NCI-H446 treated with DMSO at 0.1 percent for 48 hours (cell line): ENCODE data around the gene FAR1.

ENCODE experiments used
- DNase-seq: peaks from one replicate; lab custom pipeline; 2025; lab: John Stamatoyannopoulos, UW

FAR1 gene

DNA sequence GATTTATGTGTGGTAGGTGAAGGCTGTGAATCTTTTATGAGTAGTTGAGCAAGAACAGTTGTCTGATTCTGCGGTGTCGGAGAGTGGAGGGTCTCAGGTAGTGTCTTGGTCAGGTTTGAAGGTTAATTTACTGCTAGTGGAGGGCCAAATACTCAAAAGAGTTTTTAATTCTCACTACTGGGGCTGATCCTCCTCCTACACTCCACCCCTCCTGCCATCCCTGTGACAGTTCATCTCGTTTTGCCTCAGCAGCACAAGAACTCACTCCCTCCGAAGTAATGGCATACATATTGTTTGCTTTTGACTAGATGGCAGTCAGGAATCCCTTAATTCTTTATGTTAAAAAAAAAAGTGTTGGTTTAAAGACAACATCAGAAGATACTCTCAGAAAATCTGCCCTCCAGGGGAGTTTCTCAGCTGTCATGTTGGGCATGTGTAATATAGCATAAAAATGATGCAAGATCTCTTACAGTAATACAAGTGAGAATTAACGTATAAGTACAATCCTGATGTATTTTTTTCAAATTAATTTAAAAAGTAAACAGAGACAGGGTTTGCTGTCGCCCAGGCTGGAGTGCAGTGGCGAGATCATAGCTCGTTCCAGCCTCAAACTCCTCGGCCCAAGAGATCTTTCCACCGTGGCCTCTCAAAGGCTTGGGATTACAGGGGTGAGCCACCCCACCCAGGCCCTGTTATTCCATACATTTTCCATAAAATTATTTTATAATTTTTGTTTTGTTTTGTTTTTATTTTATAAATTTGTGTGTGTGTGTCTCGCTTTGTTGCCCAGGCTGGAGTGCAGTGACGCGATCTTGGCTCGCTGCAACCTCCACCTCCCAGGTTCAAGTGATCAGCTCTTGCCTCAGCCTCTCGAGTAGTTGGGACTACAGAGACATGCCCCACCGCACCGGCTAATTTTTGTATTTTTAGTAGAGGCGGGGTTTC lies 1.3 kb downstream of the FAR1 start:
- DNase-seq: no peak

DNA sequence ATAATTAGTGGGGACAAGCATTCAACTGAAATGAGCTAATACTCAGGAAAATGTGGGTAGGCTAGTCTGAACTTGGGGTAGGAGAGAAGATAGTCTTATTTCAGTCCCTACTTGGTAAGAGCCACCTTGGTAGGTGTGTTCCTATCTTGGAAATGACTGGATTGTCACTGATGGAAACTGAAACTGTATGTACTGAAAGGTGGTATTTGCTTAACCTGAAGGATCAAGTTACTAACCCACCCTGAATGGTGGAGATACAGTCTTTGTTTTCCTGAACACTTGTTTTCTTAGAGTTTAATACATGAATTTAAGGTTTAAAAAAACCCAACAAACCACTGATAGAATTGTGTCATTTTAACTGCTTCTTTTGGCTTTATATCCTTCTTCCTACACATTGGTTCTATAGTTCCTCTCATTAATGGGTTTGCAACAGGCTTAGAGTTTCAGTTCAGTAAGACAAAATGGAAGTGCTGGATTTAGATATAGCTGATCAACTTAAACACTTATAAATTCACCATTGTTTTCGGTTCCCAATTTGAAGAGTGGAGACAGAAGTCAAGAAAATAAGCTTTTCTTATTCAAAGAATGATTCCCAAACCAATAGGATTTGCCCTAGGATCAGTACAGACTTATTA lies 4.2 kb downstream of the FAR1 start:
- no peak for DNase-seq

DNA sequence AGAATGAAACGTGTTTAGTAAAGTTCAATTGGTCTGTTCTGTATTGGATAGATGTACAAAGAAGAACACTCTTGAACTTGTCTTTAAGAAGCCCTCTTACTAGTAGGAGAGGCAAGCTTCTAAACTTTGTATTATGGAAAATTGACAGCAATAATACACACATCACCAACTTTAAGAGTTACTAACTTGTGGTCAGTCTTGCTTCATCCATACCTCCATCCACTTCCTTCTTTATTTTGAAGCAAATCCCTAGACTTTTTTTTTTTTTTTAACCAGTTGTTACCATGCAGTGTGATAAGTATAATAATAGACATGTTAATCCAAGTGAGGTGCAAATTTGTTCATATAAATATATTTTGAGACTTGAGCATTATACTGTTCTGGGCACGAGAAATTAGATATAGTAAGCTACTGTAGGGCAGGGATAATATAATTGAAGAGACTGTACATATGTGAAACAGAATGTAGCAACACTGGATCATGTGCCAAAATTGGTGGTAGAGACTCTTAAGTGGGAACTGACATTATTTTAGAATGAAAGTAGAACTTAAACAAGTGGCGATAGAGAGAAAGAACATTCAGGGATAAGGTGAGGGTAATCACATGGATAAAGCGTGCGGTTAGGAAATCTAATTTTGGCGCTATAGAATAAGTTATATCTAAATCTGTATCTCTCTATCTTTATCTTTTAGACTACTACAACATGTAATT lies 6.5 kb downstream of the FAR1 start:
- no peak for DNase-seq

DNA sequence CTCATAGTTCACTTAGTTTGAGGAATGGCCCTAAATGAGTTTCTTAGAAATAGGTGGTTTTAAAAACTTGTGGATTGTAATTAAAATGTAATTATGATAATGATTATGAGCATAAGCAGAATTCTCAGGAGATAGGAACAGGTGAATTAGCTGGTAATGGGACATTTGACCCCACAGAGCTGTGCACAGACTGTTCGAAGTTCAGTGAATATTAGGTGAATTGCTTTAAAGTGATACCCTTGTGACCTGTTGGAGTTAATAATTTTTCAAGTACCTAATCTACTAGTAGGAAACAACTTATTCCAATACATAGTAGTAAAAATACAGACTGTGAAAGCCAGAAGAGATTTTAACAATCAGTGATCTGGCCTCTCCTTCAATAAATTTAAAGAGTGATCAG lies 8.1 kb downstream of the FAR1 start:
- DNase-seq: no peak

DNA sequence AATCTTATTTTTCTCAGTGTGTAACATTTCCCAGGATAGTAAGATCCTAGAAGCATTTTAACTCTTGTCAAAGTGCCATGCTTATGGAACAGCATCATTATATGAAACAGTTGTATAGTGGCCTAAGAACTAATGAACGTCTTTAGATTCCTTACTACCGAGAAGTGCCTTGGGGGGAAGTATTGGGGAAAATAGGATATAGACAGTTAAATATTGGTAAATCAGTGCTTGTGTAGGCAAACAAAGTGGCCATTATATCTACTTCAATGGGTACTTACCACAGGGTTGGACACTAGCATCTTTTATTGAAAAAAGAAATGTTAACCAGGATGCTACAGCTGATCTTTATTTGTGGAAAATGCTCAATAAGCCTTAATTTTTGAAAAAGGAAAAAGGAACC lies 11.3 kb downstream of the FAR1 start:
- DNase-seq: no peak

DNA sequence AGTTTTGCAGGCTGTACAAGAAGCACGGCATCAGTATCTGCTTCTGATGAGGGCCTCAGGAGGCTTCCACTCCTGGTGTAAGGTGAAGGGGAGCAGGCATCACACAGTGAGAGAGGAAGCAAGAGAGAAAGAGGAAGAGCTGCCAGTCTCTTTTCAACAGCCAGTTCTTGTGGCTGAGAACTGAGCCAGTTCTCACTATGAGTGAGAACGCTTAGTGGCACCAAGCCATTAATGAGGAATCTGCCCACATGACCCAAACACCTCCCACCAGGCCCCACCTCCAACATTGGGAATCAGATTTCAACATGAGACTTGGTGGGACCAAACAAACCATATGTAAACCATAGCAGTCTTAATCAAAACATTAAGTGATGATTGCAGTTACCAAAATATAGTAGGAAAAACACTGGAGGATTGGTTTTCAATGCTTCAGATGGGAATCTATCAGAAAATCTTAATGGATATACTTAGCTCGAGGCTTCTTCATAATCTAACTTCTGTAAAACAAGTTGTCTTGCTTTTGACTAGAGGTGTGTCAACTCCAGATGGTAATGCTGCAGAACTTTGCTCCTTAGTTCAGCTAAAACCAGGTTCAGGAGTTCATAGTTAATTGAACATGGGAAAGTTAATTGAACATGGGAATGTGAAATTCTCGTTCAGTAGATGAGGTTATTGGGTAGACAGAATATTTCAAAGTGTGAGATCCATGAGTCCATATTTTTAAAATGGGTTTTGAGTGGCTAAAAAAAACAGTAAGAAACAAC lies 12.2 kb downstream of the FAR1 start:
- no peak for DNase-seq

DNA sequence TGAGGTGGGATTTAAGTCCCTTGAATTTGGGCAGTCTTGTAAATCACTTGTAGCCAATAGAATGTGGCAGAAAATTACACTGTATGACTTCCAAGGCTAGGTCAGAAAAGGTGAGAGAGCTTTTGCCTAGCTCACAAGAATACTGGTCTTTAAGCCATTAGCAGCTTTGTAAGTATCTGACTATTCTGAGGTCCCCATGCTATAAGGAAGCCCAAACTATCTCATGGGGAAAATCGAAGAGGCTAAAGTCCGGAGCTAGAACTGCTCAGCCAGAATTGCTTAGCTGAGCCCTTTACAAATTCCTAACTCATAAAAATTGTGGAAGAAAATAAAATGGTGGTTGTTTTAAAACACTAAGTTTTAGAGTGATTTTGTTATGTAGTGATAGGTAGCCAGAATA lies 13.0 kb downstream of the FAR1 start:
- no peak for DNase-seq

DNA sequence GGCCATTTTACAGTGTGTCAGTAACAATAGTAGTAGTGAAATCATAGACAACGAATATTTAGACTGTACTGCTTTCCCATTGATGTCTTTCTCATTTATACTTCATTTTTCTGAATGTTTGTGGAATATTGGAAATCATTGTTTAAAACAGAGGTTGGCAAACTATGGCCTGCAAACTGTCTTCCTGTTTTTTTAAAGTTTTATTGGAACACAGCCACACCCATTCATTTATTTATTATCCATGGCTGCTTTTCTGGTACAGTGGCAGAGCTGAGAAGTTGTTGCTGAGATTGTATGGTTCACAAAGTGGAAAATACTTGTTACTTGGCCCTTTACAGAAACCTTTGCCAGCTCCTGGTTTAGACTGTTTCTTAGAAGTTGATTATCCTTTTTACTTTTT lies 13.7 kb downstream of the FAR1 start:
- no peak for DNase-seq

DNA sequence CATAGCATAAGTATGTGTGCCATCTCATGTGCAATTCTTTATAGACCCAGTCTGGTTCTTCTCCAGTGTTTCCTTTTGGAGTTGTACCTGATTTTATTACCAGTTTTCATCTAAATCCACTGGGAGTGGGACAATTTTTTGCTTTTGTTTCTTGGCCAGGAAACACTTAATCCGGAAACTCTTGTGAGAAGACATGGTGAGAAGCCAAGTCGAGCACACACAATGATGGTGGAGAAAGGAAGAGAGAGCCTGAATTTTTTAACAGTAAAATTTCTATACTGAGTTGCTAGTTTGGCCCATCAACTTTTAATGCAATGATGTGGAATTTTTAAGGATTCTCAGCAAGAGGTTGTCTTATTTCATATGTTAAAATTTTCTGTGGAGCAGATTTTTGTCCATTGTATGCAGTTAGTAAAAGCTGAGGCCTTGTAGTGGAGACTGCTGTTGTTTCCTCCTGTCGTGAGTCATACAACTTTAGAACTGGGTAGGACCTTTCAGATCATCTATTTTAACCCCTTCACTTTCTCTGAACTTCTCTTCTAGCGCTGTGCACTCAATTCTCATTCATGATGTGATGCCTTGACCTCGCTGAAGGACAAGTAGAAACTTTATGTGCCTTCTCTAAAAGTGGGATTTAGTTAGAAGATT lies 17.1 kb downstream of the FAR1 start:
- DNase-seq: no peak

DNA sequence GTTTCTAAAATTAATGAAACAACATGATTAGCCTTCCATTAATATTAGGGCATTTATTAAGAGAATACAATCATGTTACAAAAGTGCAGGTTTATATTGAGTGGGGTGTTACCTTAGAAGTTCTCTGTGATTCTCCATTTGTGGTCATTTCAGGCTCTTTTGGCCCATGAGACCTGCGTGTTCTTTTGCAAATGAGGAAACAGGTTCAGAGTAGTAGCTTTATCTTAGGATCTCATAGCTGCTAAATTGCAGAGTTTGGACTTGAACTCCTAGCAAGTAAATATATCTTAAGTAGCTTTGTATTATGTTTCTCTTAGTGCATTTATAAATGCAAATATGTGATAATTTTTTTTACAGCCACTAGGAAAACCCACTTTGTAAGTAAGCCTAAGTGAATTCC lies 18.3 kb downstream of the FAR1 start:
- no peak for DNase-seq

DNA sequence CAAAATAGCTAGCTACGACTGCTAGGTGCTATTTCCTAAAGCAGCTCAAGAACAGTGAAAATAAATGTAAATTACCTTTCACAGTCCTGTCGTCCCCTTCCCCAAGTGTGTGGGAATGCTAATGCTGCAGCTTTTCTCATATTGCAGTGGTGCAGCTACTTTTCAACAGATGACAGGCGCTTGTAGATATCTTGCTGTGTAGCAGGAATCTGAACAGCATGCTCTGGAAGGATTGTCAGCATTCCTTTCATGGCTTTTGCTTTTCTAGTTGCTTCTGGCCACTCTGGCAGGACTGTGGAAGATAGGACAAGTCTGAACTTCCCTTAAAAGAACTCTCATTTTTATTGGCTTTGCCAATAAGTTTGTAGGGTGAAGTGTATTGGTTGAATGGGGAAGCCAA lies 18.8 kb downstream of the FAR1 start:
- DNase-seq: no peak

DNA sequence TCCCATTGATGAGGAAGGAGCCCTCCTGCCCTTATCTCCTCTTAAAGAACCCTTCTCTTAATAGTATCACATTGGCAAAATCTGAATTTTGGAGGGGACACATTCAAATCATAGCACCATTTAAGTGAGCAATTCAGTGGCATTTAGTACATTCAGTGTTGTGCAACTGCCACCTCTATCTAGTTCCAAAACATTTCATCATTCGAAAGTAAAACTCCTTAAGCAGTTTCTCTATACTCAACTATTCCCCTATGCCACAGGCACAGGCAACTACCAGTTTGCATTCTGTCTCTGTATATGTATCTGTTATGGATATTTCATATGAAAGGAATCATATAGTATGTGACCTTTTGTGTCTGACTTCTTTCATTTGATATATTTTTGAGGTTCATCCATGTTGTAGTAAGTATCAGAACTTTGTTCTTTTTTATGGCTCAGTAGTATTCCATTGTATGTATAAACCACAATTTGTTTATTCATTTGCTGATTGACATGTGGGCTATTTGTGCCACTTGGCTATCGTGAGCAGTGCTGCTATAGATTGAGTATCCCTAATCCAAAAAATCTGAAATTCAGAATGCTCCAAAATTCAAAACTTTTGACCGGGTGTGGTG lies 22.9 kb downstream of the FAR1 start:
- DNase-seq: no peak

DNA sequence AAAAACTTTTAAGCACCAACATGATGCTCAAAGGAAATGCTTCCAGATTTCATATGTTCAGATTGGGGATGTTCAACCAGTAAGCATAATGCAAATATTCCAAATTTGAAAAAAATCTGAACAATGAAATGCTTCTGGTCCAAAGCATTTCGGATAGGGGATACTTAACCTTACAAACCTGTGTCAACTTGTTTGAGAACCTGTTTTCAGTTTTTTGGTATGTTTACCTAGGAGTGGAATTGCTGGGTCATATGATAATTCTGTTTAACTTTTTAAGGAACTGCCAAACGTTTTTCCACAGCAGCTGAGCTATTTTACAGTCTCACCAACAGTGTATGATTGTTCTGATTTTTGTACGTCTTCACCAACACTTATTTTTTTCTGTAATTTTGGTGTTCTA lies 23.7 kb downstream of the FAR1 start:
- DNase-seq: no peak

DNA sequence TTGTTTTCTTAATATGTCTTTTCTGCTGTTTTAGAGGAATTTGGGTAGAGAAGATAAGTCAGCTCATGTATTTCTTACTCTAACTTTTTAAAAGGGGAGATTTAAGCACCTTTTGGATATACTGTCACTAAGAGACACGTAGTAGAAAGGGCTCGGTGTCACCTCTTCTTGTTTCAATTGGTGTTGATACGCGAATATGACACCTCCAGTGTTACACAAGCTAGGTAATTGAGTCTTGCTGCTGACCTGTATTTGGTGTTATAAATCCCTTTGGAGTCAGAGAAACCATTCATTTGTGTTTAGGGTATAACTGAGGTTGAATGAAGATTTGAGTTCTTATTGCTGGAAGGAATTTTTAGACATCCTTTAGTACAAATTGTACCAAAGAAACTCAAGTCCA lies 25.6 kb downstream of the FAR1 start:
- no peak for DNase-seq

DNA sequence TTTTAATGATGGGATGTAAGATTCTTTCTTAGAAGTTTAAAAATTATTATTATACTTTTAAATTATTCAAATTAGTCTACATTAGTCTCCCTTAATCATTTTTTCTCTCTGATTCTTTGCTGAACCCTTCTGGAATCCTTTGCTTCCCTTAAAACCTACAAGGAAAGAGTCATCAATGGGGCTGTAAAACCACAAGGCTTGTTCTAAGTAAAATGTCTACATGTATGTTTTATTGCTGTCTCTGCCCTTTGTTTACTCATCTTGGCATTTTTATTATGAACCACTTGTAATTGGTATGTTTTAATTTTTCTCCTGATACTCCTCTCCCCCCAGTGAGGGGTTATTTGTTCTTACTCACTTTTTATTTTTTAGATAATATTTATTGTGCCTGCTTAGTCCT lies 27.4 kb downstream of the FAR1 start:
- no peak for DNase-seq

DNA sequence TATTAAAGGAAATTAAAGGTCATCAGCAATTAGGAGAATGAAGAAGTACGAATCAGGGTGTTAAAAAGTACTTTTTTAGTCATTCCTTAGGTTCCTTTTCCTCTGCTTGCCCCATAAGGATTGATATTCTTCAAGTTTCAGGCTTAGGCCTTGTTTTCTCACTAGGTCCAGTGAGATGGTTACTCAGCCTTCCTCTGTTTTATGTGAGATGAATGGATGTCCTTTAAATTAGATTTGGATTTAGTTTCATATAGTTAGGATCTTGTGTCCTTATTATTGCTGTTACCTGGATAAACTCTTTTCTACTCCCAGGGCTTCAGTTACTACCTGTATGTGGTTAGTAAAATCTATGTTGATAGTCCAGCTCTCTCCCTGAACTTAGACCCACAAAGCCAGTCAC lies 29.2 kb downstream of the FAR1 start:
- DNase-seq: no peak

DNA sequence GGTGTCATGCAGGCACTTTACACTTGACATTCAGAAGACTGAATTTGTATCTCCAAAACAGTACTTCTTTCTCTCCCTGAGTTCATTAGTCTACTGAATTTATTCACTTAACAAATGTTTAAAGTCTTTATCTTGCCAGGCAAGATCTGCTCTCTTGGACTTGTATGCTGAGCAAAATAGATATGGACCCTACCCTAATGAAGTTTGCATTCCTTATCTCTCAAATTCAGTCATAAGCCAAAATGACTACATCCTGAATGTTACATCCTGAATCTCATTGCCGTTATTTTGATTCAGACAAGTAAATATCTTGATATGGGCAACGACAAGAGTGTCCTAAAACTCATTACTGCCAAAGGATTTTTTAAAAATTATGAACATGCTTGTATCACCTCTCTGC lies 29.7 kb downstream of the FAR1 start:
- no peak for DNase-seq

DNA sequence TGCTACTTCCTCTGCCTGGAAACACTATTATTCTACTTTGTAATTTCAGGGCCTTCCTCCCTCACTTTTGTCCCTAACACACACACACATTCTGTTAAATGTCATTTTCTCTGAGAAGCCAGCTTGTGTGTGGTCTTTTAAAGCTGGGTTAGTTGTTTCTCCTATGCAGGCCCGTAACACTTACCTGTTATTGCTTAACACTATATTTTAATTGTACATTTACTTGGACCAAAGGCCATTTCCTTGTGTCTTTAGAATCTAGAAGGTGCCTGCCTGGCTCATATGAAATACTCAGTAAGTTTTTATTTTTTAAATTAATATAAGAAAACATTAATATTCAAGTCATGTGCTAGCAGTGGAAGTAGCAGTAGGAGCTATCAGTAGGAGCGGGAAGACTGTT lies 30.6 kb downstream of the FAR1 start:
- DNase-seq: no peak

DNA sequence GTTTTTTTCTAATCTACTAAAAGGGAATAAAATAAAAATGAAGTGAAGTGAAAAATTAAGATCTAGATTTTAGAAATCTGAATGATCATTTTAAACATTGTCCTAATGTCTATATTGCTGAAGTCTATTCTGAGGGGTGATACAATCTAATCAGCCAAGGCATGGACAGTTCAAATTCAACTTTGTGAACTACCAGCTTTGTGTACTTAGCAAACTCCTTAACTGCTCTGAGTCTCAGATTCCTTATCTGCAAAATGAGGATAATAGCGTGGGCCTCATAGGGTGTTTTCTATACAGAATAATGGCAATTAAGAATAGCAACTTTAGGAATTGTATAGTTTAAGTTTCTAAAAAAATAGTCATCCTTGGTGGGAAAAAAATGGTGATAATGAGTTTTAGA lies 31.4 kb downstream of the FAR1 start:
- DNase-seq: no peak

DNA sequence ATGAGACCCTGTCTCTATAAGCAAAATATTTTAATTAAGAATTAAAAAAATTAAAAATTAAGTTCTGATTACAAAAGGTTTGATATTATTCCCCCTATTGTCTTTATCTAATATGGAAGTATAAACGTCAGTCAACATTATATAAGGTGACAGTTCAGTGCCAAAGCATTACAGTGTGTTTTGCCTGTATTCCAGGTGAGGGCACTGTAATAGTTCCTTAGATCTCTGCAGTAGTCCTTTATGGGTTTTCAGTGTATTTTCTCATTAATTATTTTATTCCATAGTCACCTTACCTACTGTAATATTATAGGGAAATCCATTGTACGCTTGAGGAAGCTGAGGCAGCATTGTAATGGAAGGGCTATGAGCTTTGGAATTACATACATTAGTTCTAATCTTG lies 33.0 kb downstream of the FAR1 start:
- DNase-seq: no peak

DNA sequence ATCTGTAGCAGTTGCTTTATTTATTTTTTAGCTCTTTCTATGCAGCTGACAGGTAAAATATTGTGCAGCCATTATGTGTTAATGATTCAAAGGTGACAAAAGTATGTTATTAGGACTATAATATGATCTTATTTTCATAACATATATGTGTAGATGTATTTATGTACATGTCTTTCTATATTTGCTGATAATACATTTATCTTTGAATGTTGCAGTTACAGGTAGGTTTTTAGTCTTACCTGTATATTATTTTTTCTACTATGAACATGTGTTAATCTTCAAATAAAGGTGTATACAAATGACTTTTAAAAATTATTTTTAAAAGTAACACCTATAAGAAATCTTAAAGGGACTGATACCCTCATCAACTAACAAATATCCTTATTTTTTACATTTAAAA lies 33.6 kb downstream of the FAR1 start:
- no peak for DNase-seq
